ENCODE data around the gene MCM3AP.

- TF ChIP-seq, protein P1, sequence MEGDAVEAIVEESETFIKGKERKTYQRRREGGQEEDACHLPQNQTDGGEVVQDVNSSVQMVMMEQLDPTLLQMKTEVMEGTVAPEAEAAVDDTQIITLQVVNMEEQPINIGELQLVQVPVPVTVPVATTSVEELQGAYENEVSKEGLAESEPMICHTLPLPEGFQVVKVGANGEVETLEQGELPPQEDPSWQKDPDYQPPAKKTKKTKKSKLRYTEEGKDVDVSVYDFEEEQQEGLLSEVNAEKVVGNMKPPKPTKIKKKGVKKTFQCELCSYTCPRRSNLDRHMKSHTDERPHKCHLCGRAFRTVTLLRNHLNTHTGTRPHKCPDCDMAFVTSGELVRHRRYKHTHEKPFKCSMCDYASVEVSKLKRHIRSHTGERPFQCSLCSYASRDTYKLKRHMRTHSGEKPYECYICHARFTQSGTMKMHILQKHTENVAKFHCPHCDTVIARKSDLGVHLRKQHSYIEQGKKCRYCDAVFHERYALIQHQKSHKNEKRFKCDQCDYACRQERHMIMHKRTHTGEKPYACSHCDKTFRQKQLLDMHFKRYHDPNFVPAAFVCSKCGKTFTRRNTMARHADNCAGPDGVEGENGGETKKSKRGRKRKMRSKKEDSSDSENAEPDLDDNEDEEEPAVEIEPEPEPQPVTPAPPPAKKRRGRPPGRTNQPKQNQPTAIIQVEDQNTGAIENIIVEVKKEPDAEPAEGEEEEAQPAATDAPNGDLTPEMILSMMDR (IDR thresholded peaks at IDR 0.05; ENCODE audit: poor library complexity), result no peak
- TF ChIP-seq EZH2 (IDR thresholded peaks at IDR 0.05; ENCODE audit: borderline replicate concordance), result no peak
Observed at GRCh38 chr21:46208761-46209721, 76.4 kb downstream of the MCM3AP start.

Measured in hepatocyte (in vitro differentiated cells).